DMS 273 (cell line): ENCODE results near the gene CD28.
"Not testable (repeated sequence)": the region's sequence is repeated elsewhere in the genome, so short reads cannot be mapped to it uniquely, and the experiment has no call there.

ENCODE experiments used
- DNase-seq: peaks from one replicate; lab custom pipeline; 2025; ENCODE audit not compliant: unreplicated experiment; lab: John Stamatoyannopoulos, UW

The CD28 gene

DNA sequence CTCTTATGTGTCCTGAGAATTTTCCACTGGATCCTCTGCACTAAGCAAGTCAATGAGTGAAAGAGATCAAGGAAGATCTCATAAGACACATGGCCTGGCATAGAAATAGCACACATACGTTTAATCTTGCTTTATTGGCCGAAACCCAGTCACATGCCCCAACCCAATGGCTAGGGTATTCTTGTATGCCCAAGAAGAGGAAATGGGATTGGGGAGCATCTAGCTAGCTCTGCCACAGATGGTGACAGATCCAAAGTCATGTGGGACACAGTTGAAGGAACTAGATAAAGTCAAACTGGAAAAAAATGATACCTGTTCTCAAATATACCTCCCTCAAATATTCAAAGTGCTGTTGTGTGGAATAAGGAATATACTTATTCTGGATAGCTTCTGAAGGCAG lies 74.7 kb downstream of the CD28 start:
- no peak for DNase-seq

DNA sequence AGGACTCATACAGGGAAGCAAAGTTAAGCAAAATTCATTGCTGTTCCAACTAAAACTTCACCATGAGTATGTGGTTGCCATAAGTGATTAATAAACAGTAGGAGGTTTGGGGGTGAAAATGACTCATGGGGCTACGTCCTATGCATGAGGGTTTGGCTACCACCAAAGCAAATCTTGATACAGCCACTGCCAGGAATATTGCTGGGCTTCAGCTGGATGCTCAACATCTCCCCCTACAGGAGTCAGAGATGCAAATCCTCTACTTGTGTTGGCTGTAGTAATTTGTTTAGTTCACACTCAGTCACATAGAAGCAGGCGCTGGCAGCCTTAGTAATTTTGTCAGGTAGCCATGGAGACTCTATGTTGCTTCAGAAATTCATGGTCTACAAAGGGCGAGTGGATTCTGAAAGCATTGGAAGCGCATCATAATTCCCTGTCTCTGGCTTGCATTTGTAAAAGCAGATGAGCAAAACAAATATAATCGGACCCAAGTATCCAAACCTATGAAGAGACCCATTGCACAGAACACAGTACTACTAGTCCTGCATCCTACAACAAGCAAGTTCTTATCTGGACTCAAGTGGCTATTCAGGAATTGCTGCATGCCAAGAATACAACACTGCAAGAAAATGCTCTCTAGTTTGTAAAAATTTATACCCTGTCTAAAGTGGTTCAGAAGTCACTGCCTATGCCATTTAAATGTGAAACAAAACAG lies 76.0 kb downstream of the CD28 start:
- DNase-seq = peak; percentile 72

- no peak for DNase-seq
Observed at GRCh38 chr2:203783496-203784203, 77.2 kb downstream of the CD28 start.

GRCh38 chr2:203784710-203785270 lies 78.4 kb downstream of the CD28 start:
- DNase-seq = not testable (repeated sequence)

GRCh38 chr2:203785391-203786110 lies 79.1 kb downstream of the CD28 start:
- DNase-seq = not testable (repeated sequence)

GRCh38 chr2:203786549-203787351 lies 80.3 kb downstream of the CD28 start:
- no peak for DNase-seq

- DNase-seq = no peak
Observed at GRCh38 chr2:203787979-203788378, 81.5 kb downstream of the CD28 start.
